A673 (cell line): ENCODE results near the gene GYS2.

Experiments used
- EZH2 ChIP-seq: fragments of 200-600 bp; sonication (generic); IDR thresholded peaks from 2 replicates; pipeline ENCODE4 v1.6.1; 2017; ENCODE audit warnings: borderline replicate concordance, low read depth, mild to moderate bottlenecking, mixed read lengths, antibody characterized with exemption, low read length; ENCODE audit not compliant: poor library complexity, severe bottlenecking
- TF ChIP-seq, protein P1 (sequence below): fragments of 300-800, 200-600 bp; sonication (generic); conservative IDR thresholded peaks from 2 replicates; pipeline ENCODE4 v1.5.1; 2017; ENCODE audit warnings: low read depth, mild to moderate bottlenecking, antibody characterized with exemption, low read length, moderate library complexity, mixed read lengths

DNA sequence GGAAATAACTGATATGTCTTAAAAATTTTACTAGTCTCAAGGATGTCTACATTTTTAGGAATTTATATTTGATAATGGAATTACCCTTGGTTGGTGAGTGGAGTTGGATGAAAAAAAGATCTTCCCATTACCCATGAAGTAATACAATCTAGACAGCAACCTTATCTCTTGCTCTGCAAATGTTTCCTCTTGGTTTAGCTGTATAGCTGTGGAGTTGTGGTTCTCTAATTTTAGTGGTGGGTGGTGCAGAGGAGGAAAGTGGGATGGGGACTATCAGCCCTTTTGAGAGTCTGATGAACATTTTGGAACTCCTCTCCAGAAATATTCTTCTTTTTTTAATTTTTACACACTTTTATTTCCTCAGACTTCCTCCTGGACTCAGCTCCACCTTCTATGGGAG is 61.5 kb downstream of the GYS2 start:
- TF ChIP-seq, protein P1, sequence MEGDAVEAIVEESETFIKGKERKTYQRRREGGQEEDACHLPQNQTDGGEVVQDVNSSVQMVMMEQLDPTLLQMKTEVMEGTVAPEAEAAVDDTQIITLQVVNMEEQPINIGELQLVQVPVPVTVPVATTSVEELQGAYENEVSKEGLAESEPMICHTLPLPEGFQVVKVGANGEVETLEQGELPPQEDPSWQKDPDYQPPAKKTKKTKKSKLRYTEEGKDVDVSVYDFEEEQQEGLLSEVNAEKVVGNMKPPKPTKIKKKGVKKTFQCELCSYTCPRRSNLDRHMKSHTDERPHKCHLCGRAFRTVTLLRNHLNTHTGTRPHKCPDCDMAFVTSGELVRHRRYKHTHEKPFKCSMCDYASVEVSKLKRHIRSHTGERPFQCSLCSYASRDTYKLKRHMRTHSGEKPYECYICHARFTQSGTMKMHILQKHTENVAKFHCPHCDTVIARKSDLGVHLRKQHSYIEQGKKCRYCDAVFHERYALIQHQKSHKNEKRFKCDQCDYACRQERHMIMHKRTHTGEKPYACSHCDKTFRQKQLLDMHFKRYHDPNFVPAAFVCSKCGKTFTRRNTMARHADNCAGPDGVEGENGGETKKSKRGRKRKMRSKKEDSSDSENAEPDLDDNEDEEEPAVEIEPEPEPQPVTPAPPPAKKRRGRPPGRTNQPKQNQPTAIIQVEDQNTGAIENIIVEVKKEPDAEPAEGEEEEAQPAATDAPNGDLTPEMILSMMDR: no peak
- TF ChIP-seq EZH2: no peak
